GM23248 (cell line): ENCODE data around the gene RFX4. TPM values are rescaled to one million over a fixed set of nuclear protein-coding genes. Genes with fewer than 3 reads are reported as not detected.

Experiments used
- DNase-seq: peaks from one replicate; pipeline ENCODE4 v3.0.0-alpha.2; 2015
- H2AFZ ChIP-seq: fragments of 200-600 bp; sonication (generic); 2 replicates; pipeline ENCODE4 v1.6.1; 2016; ENCODE audit warnings: antibody characterized with exemption
- H3F3A ChIP-seq: fragments of 200-600 bp; sonication (generic); 2 replicates; pipeline ENCODE4 v1.6.1; 2016; ENCODE audit warnings: mild to moderate bottlenecking, antibody characterized with exemption, mixed run types; ENCODE audit not compliant: insufficient read depth
- H3K27ac ChIP-seq: fragments of 200-600 bp; sonication (generic); 2 replicates; pipeline ENCODE4 v1.5.1; 2016; ENCODE audit warnings: mild to moderate bottlenecking
- H3K27me3 ChIP-seq: fragments of 200-600 bp; sonication (generic); replicated peaks from 2 replicates; pipeline ENCODE4 v1.6.1; 2016; ENCODE audit warnings: mild to moderate bottlenecking; ENCODE audit not compliant: insufficient read depth
- H3K36me3 ChIP-seq: fragments of 200-600 bp; sonication (generic); 2 replicates; pipeline ENCODE4 v1.6.1; 2016; ENCODE audit warnings: low read depth, mild to moderate bottlenecking
- H3K4me1 ChIP-seq: fragments of 200-600 bp; sonication (generic); 2 replicates; pipeline ENCODE4 v1.6.1; 2016; ENCODE audit warnings: mild to moderate bottlenecking; ENCODE audit not compliant: insufficient read depth
- H3K4me2 ChIP-seq: fragments of 200-600 bp; sonication (generic); one replicate; pipeline ENCODE4 v1.6.1; 2016; ENCODE audit warnings: mild to moderate bottlenecking; ENCODE audit not compliant: unreplicated experiment
- H3K4me3 ChIP-seq: fragments of 200-600 bp; sonication (generic); 2 replicates; pipeline ENCODE4 v1.5.1; 2016; ENCODE audit warnings: mild to moderate bottlenecking
- H3K79me2 ChIP-seq: fragments of 200-600 bp; sonication (generic); 2 replicates; pipeline ENCODE4 v1.6.1; 2016; ENCODE audit warnings: mild to moderate bottlenecking; ENCODE audit not compliant: insufficient read depth
- H3K9ac ChIP-seq: fragments of 200-600 bp; sonication (generic); 2 replicates; pipeline ENCODE4 v1.6.1; 2016; ENCODE audit warnings: mild to moderate bottlenecking
- H3K9me2 ChIP-seq: fragments of 200-600 bp; sonication (generic); 2 replicates; pipeline ENCODE4 v1.6.1; 2016; ENCODE audit warnings: mixed run types, mild to moderate bottlenecking, moderate library complexity; ENCODE audit not compliant: insufficient read depth
- H3K9me3 ChIP-seq: fragments of 200-600 bp; sonication (generic); one replicate; pipeline ENCODE4 v1.6.1; 2017; ENCODE audit warnings: low read depth
- H4K20me1 ChIP-seq: fragments of 200-600 bp; sonication (generic); 2 replicates; pipeline ENCODE4 v1.6.0; 2016; ENCODE audit not compliant: insufficient read depth
- EZH2 ChIP-seq: fragments of 200-600 bp; sonication (generic); IDR thresholded peaks from 2 replicates; pipeline ENCODE4 v1.6.1; 2018; ENCODE audit warnings: antibody characterized with exemption, mild to moderate bottlenecking; ENCODE audit not compliant: insufficient read depth, poor library complexity, severe bottlenecking
- EZH2phosphoT487 ChIP-seq: fragments of 200-600 bp; sonication (generic); IDR thresholded peaks from 2 replicates; pipeline ENCODE4 v1.6.1; 2018; ENCODE audit warnings: antibody characterized with exemption, moderate library complexity, mild to moderate bottlenecking, low read depth; ENCODE audit not compliant: insufficient read depth
- WGBS, 2 experiments: methylation state at CpG; one replicate each; pipeline ENCODE4 v1.1.6; 2015 to 2017; ENCODE audit warnings: low lambda C conversion rate in 2 of 2, low coverage in 1 of 2; ENCODE audit errors: missing lambda C conversion rate in 2 of 2; 5-methylcytosine and 5-hydroxymethylcytosine counted together
- in situ Hi-C: fragments of 300-500 bp; cut with MboI; formaldehyde crosslinking; loops from 2 replicates; pipeline ENCODE4 v1.15.0; 2020
- polyA plus RNA-seq: library from polyadenylated mRNA; unstranded; fragments of >200 nt; fragmentation: Nextera tagmentation; extraction: Ambion mirVana; gene quantifications from 2 replicates; pipeline ENCODE4 v1.2.1, GENCODE V29; 2016
- total RNA-seq: library from RNA; depleted of rRNA; stranded (reverse); fragments of >200 nt; shearing (Covaris generic); gene quantifications from 2 replicates; pipeline ENCODE4 v1.2.3, GENCODE V29; 2014; rRNA removed

Gene RFX4
- total and polyA plus RNA-seq, 2 experiments from 2014 or later, result not detected

DNA sequence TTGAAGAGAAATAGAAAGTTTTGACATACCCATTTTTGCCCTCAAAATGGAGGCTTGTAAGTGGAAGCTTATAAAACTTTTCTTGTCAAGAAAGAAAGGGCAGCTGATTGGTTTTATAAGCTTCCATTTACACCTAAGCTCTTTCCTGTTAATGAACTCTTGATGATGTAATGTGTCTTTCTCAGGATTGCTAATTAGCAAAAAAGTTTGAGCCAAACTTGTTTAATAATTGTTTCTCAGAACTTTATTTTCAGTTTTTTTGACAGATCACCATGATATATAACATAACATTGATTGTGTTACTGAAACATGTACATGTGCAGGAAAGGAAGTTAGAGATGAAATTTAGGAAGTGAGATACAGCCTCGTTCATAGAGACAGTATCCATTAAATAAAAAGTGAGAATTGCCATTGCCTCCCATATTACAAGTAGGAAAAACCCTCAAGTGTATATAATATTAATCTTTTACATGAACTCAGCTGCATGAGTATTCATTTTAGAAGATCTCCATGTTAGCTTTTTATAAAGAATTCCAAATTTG is 218.4 kb downstream of the RFX4 start:
- in situ Hi-C loops, result no loop called here
- no peak overlapping the region for H2AFZ ChIP-seq
- H3F3A ChIP-seq, result no peaks in the 10 kb centered on the region
- no peaks in the 10 kb centered on the region for H4K20me1 ChIP-seq
- H3K79me2 ChIP-seq, result no peaks in the 10 kb centered on the region
- H3K27me3 ChIP-seq, result no peaks in the 10 kb centered on the region
- H3K4me2 ChIP-seq, result no peak overlapping the region
- DNase-seq, result no peak
- no peaks in the 10 kb centered on the region for H3K36me3 ChIP-seq
- no peak overlapping the region for H3K27ac ChIP-seq
- no peak overlapping the region for H3K4me3 ChIP-seq
- H3K9ac ChIP-seq, result no peak overlapping the region
- WGBS, 2 experiments, result 94 to 96% methylated on average over 1 of the region's 1 CpG
- no peaks in the 10 kb centered on the region for H3K4me1 ChIP-seq
- TF ChIP-seq EZH2 (no peak), EZH2phosphoT487 (no peak)
- no peaks in the 10 kb centered on the region for H3K9me2 ChIP-seq
- no peaks in the 10 kb centered on the region for H3K9me3 ChIP-seq

DNA sequence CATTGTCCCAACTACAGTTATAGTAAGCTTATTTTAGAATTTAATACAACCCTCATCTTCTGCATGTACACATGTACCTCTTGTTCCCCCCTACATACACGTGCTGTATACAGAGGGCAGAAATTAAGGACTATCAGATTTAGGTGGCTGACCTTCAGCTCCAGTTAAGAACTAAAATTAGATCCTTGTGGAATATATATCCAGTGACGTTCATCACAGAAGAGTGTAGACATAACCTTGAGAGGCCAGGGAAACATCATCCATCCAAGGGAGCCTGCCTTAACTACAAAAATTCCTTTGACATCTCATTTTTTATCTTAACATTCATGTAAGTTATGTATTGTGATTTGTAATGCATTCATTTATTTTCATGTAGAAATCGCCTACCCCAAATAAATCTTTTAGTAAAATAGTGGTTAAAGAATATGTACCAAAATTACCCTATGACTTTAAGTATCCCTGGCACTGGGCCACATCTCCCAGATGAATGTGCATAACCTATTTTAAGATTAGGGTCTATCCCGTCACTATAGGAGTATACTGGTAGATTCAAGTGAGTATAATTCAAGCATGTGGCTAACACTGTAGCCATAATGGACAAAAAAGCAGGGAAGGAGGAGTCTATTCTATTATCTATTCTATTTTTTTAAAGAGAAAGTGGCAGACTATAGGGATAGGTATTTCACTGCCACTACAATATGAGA is 219.2 kb downstream of the RFX4 start:
- no peak overlapping the region for H2AFZ ChIP-seq
- no peaks in the 10 kb centered on the region for H3K27me3 ChIP-seq
- peak; percentile 4 for DNase-seq
- H4K20me1 ChIP-seq, result no peaks in the 10 kb centered on the region
- in situ Hi-C loops, result no loop called here
- H3K79me2 ChIP-seq, result no peaks in the 10 kb centered on the region
- H3K4me1 ChIP-seq, result no peaks in the 10 kb centered on the region
- TF ChIP-seq EZH2phosphoT487, result no peak
- no peak for TF ChIP-seq EZH2
- H3K9me3 ChIP-seq, result no peaks in the 10 kb centered on the region
- H3K9me2 ChIP-seq, result no peaks in the 10 kb centered on the region
- no peaks in the 10 kb centered on the region for H3K36me3 ChIP-seq
- H3K4me2 ChIP-seq, result no peak overlapping the region
- no peak overlapping the region for H3K4me3 ChIP-seq
- H3K27ac ChIP-seq, result no peak overlapping the region
- 94 to 97% methylated on average over 4 of the region's 4 CpGs for WGBS, 2 experiments
- H3K9ac ChIP-seq, result no peak overlapping the region
- no peaks in the 10 kb centered on the region for H3F3A ChIP-seq

DNA sequence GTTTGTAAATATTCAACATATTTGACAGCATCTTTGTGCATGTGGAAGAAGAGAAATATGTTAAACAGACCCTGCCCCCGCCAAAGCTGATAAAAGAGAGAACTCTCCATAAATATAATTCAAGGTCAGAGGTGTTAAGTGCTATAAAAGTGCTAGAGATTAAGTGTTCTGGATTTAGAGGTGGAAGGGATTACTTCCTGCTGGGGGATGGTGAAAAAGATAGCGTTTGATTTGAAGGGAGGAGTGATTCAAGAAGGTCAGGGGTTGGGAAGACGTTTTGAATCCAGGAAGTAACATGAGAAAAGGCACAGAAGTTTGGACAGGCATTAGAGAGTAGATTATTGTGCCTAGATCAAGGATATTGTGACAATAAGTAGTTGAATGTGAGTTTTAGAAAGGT is 221.9 kb downstream of the RFX4 start:
- Histone ChIP-seq H3K27me3 (no peaks in the 10 kb centered on the region), H3F3A (no peaks in the 10 kb centered on the region), H3K9ac (no peak overlapping the region), H3K79me2 (no peaks in the 10 kb centered on the region), H3K36me3 (no peaks in the 10 kb centered on the region), H3K9me2 (no peaks in the 10 kb centered on the region), H3K9me3 (no peaks in the 10 kb centered on the region), H3K4me2 (no peak overlapping the region), H3K4me1 (no peaks in the 10 kb centered on the region), H4K20me1 (no peaks in the 10 kb centered on the region), H3K27ac (no peak overlapping the region), H2AFZ (no peak overlapping the region), H3K4me3 (no peak overlapping the region)
- TF ChIP-seq EZH2 (no peak), EZH2phosphoT487 (no peak)
- no peak for DNase-seq
- in situ Hi-C loops, result no loop called here
- 70 to 76% methylated on average over 3 of the region's 3 CpGs for WGBS, 2 experiments

Other genes with a start within 250 kb of the RFX4 start
- gene POLR3B, start 225.3 kb upstream of the RFX4 start, total RNA-seq, result 12.9 and 13.7 TPM in 2 replicates
- 7.6 and 8.3 TPM in 2 replicates for gene POLR3B, start 225.3 kb upstream of the RFX4 start, polyA plus RNA-seq
- 6.8 and 10.4 TPM in 2 replicates for gene RIC8B, start 191.7 kb downstream of the RFX4 start, total RNA-seq
- gene RIC8B, start 191.7 kb downstream of the RFX4 start, polyA plus RNA-seq, result 7.5 and 7.6 TPM in 2 replicates